GM18858 (cell line): ENCODE results near the gene TTPAL.
A peak's percentile ranks its signal among the peaks of the same experiment; 100 is the strongest.

ENCODE experiments used
- ATAC-seq: cut with Tn5 transposase; IDR thresholded peaks from one replicate; pipeline ENCODE4 v1.9.1; 2021; ENCODE audit not compliant: unreplicated experiment

TTPAL gene

GRCh38 chr20:44475694-44476560 is at the start of gene TTPAL:
TTPAL (plus strand) TSS chr20:44475874; CDS start chr20:44480000, 4,126 bp downstream.
- peak; percentile 84 for ATAC-seq

- ATAC-seq = no peak
Measured at GRCh38 chr20:44425923-44426322, 49.8 kb upstream of the TTPAL start.

- ATAC-seq = no peak
Measured at GRCh38 chr20:44426879-44427790, 48.5 kb upstream of the TTPAL start.

GRCh38 chr20:44427804-44428173 is 47.9 kb upstream of the TTPAL start:
- ATAC-seq = no peak

GRCh38 chr20:44428174-44429016 is 47.3 kb upstream of the TTPAL start:
- no peak for ATAC-seq

- no peak for ATAC-seq
Measured at GRCh38 chr20:44429017-44429339, 46.7 kb upstream of the TTPAL start.

- ATAC-seq = no peak
Measured at GRCh38 chr20:44429419-44430269, 46.0 kb upstream of the TTPAL start.

GRCh38 chr20:44430270-44431065 is 45.2 kb upstream of the TTPAL start:
- ATAC-seq = no peak

GRCh38 chr20:44431118-44431501 is 44.6 kb upstream of the TTPAL start:
- no peak for ATAC-seq

- ATAC-seq = no peak
Measured at GRCh38 chr20:44431502-44432234, 44.0 kb upstream of the TTPAL start.

GRCh38 chr20:44432618-44433577 is 42.8 kb upstream of the TTPAL start:
- ATAC-seq = no peak

- ATAC-seq = no peak
Measured at GRCh38 chr20:44433751-44434538, 41.7 kb upstream of the TTPAL start.

- ATAC-seq = no peak
Measured at GRCh38 chr20:44435630-44436335, 39.9 kb upstream of the TTPAL start.

- no peak for ATAC-seq
Measured at GRCh38 chr20:44436393-44436792, 39.3 kb upstream of the TTPAL start.

GRCh38 chr20:44437497-44437896 is 38.2 kb upstream of the TTPAL start:
- no peak for ATAC-seq

GRCh38 chr20:44438782-44439181 is 36.9 kb upstream of the TTPAL start:
- no peak for ATAC-seq
